Measurements from ENCODE around the gene UNC5B. TPM values are rescaled to one million over a fixed set of nuclear protein-coding genes. Genes with fewer than 3 reads are reported as not detected.

UNC5B gene
- total RNA-seq, 1 experiment from 2014 or later, result 22.0 TPM

- Histone ChIP-seq H3K4me3 (replicated peaks in 1 of 2; ENCODE audit: low read depth in 1 of 2, low read length in 2 of 2) (no peak overlapping the region), H3K36me3 (ENCODE audit: control insufficient read depth in 1 of 2, insufficient read depth in 2 of 2, low read length in 2 of 2) (no peaks in the 10 kb centered on the region), H3K9me2 (ENCODE audit: insufficient read depth) (no peaks in the 10 kb centered on the region), H3K79me2 (ENCODE audit: insufficient read depth, low read length) (no peaks in the 10 kb centered on the region), H4K20me1 (ENCODE audit: insufficient read depth) (no peaks in the 10 kb centered on the region), H3K9ac (ENCODE audit: low read length) (no peak overlapping the region), H2AFZ (ENCODE audit: low read depth, low read length, poor library complexity, severe bottlenecking) (no peak overlapping the region), H3K9me3 (ENCODE audit: control insufficient read depth in 1 of 2, insufficient read depth in 1 of 2, low read depth in 1 of 2, low read length in 2 of 2) (no peaks in the 10 kb centered on the region), H3K27ac (ENCODE audit: low read depth, low read length) (no peak overlapping the region), H3K4me2 (ENCODE audit: low read length) (no peak overlapping the region), H3K27me3 (ENCODE audit: insufficient read depth, low read length) (no peaks in the 10 kb centered on the region), H3K4me1 (ENCODE audit: control insufficient read depth in 1 of 2, insufficient read depth in 2 of 2, low read length in 2 of 2) (peaks cover 17 to 34% of the 10 kb centered on the region in 2 experiments; a peak in 3 of 4 replicates)
- no TSS peak for BruUV-seq (replicated peaks)
- RAD21 ChIA-PET (ENCODE audit: low non-redundant PET in 1 of 2, low total read pairs in 2 of 2, uncharacterized antibody in 2 of 2, unreplicated experiment in 2 of 2), result no interaction called here
- CTCF ChIA-PET, result interaction anchor here (1.1 to 2.0 kb wide), 4 partner anchors 9 to 365 kb away, joined by 3 to 7 read pairs (median 4); no protein-coding TSS in a partner anchor
- intact Hi-C loops (cut with micrococcal nuclease), result loop anchor here (2.0 kb wide), 1 partner anchor 55 kb away; the partner anchor contains the start of gene UNC5B
- TF ChIP-seq ELF1 (IDR thresholded peaks at IDR 0.05; ENCODE audit: borderline replicate concordance, low read depth) (no peak), MAX (IDR thresholded peaks at IDR 0.05) (no peak), CTCF (IDR thresholded peaks at IDR 0.05 in 2 of 3, conservative IDR thresholded peaks at IDR 0.05 in 1 of 3; ENCODE audit: borderline replicate concordance in 1 of 3, insufficient read depth in 1 of 3, low read depth in 2 of 3, low read length in 2 of 3) (peak; percentile 60 to 70 (median 62); a peak in 5 of 6 replicates), POLR2AphosphoS5 (IDR thresholded peaks at IDR 0.05; ENCODE audit: low read depth, low read length) (no peak), RAD21 (IDR thresholded peaks at IDR 0.05; ENCODE audit: low read depth) (peak; percentile 72), SIN3A (IDR thresholded peaks at IDR 0.05; ENCODE audit: low read depth) (no peak), SRF (IDR thresholded peaks at IDR 0.05; ENCODE audit: low read depth) (no peak), SP1 (IDR thresholded peaks at IDR 0.05; ENCODE audit: low read depth) (no peak), REST (IDR thresholded peaks at IDR 0.05; ENCODE audit: low read depth) (no peak)
- TF ChIP-seq, protein P1, sequence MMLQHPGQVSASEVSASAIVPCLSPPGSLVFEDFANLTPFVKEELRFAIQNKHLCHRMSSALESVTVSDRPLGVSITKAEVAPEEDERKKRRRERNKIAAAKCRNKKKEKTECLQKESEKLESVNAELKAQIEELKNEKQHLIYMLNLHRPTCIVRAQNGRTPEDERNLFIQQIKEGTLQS (IDR thresholded peaks at IDR 0.05), result no peak
- POLR2A ChIA-PET, result no interaction called here
- no peak for ATAC-seq
- no peak for DNase-seq (ENCODE audit: low read depth, low spot score)
Measured at GRCh38 chr10:71268247-71268691, 55.9 kb downstream of the UNC5B start.

All from HCT116 (cell line).